ENCODE measurements around the gene DDX52.

DDX52 gene

DNA sequence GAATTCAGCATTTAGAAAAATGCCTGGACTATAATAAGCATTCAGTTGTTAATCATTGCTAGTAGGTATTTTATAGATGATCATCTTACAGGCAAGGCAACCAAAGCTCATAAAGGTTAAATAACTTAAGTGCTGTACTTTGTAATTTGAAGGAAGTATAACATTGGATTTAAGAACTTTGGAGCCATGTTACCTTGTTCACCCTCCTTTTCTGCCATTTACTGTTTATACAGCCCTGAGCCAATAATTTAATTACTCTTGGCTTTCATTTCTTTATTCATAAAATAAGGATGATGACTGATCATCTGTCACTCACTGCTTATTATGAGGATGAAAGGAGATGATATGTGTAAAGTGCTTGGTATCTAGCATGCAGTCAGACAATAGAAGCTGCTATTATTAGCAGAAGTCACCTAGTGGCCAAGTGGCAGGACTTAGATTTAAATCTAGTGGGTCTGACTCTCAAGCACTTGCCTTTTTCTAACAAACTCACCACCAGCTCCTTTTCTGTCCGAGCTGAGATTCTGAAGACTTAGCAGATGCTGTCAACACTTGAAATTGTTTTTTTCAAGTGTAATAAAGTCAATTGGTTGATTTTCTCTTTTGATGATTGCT is 18.3 kb upstream of the DDX52 start:
- TF ChIP-seq, protein P1, sequence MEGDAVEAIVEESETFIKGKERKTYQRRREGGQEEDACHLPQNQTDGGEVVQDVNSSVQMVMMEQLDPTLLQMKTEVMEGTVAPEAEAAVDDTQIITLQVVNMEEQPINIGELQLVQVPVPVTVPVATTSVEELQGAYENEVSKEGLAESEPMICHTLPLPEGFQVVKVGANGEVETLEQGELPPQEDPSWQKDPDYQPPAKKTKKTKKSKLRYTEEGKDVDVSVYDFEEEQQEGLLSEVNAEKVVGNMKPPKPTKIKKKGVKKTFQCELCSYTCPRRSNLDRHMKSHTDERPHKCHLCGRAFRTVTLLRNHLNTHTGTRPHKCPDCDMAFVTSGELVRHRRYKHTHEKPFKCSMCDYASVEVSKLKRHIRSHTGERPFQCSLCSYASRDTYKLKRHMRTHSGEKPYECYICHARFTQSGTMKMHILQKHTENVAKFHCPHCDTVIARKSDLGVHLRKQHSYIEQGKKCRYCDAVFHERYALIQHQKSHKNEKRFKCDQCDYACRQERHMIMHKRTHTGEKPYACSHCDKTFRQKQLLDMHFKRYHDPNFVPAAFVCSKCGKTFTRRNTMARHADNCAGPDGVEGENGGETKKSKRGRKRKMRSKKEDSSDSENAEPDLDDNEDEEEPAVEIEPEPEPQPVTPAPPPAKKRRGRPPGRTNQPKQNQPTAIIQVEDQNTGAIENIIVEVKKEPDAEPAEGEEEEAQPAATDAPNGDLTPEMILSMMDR (IDR thresholded peaks at IDR 0.05), result no peak
- Histone ChIP-seq H3K9me3 (ENCODE audit: control insufficient read depth, low read length) (no peaks in the 10 kb centered on the region), H3K27me3 (ENCODE audit: control insufficient read depth, insufficient read depth, low read length) (no peaks in the 10 kb centered on the region), H3K4me1 (no peaks in the 10 kb centered on the region), H3K79me2 (no peaks in the 10 kb centered on the region), H3K36me3 (ENCODE audit: control insufficient read depth, insufficient read depth, low read length) (no peaks in the 10 kb centered on the region), H2AFZ (no peak overlapping the region), H3K9ac (no peak overlapping the region), H3K4me2 (ENCODE audit: low read length) (no peak overlapping the region), H3K4me3 (ENCODE audit: low read depth, low read length) (no peak overlapping the region), H3K27ac (no peak overlapping the region)

DNA sequence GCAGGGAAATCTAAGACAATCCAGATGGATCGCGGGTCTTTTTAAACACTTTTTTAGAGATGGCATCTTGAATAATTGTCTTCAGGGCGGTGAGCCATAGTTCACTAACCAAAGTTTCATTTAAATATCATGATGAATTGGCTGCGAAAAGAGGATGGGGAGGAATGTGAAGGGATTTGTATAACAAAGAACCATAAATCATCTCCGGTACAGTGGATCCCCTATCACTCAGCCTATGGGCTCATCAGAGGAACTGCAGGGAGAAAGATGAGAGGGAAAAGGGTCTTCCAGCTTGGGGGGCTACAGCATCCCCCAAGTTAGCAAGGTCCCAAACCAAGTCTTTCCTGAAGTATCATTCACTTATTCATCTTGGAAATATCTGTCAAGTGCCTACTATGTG is 16.7 kb upstream of the DDX52 start:
- no peak overlapping the region for H3K4me2 ChIP-seq (ENCODE audit: low read length)
- TF ChIP-seq, protein P1 (IDR thresholded peaks at IDR 0.05), result no peak
- H3K9ac ChIP-seq, result no peak overlapping the region
- H3K4me1 ChIP-seq, result no peaks in the 10 kb centered on the region
- H3K27ac ChIP-seq, result no peak overlapping the region
- no peaks in the 10 kb centered on the region for H3K36me3 ChIP-seq (ENCODE audit: control insufficient read depth, insufficient read depth, low read length)
- H2AFZ ChIP-seq, result no peak overlapping the region
- H3K4me3 ChIP-seq (ENCODE audit: low read depth, low read length), result no peak overlapping the region
- no peaks in the 10 kb centered on the region for H3K27me3 ChIP-seq (ENCODE audit: control insufficient read depth, insufficient read depth, low read length)
- no peaks in the 10 kb centered on the region for H3K9me3 ChIP-seq (ENCODE audit: control insufficient read depth, low read length)
- no peaks in the 10 kb centered on the region for H3K79me2 ChIP-seq

DNA sequence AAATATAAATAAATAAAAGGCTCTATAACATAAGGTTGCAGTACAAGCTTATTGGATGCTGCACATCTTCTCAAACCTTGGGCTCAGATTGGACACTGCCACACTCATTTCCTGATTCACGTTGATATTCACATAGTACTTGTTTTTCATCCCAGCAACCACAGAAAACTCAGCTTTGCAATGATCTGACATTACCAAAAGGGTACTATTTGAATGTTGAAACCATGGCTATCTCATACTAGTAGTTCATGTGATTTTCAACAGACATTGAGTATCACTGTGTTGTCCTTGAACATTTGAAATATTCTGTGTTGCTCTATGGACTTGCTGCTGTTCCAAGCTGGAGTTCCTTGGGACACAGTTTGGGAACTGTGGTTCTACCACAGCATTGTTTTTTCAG is 14.0 kb upstream of the DDX52 start:
- Histone ChIP-seq H3K79me2 (no peaks in the 10 kb centered on the region), H3K9me3 (ENCODE audit: control insufficient read depth, low read length) (no peaks in the 10 kb centered on the region), H3K4me3 (ENCODE audit: low read depth, low read length) (no peak overlapping the region), H3K27me3 (ENCODE audit: control insufficient read depth, insufficient read depth, low read length) (no peaks in the 10 kb centered on the region), H3K4me2 (ENCODE audit: low read length) (no peak overlapping the region), H3K36me3 (ENCODE audit: control insufficient read depth, insufficient read depth, low read length) (no peaks in the 10 kb centered on the region), H3K4me1 (no peaks in the 10 kb centered on the region), H3K9ac (no peak overlapping the region), H3K27ac (no peak overlapping the region), H2AFZ (no peak overlapping the region)
- TF ChIP-seq, protein P1 (IDR thresholded peaks at IDR 0.05), result no peak

DNA sequence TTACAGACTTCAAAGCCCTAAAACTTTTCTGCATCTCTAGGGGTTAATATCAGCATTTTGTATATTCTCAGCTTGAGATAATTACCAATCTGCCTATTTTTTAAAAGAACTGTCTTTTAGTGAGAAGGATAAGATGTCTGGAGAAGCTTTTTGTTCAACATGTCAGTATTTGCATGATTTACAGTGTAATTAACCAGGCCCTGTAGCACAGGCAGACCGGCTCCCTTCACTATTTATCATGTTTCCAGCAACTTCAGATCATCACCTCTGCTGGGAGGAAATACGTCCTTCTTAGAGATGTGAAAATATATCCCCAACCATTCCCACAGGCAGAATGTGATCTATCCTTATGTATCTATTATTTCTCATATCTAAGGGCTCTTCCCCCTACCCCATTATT is 8.6 kb upstream of the DDX52 start:
- Histone ChIP-seq H3K36me3 (ENCODE audit: control insufficient read depth, insufficient read depth, low read length) (no peaks in the 10 kb centered on the region), H3K9ac (no peak overlapping the region), H3K4me3 (ENCODE audit: low read depth, low read length) (no peak overlapping the region), H3K27me3 (ENCODE audit: control insufficient read depth, insufficient read depth, low read length) (no peaks in the 10 kb centered on the region), H3K4me2 (ENCODE audit: low read length) (no peak overlapping the region), H3K79me2 (no peaks in the 10 kb centered on the region), H3K4me1 (no peaks in the 10 kb centered on the region), H3K9me3 (ENCODE audit: control insufficient read depth, low read length) (no peaks in the 10 kb centered on the region), H2AFZ (no peak overlapping the region), H3K27ac (no peak overlapping the region)
- TF ChIP-seq, protein P1 (IDR thresholded peaks at IDR 0.05), result no peak

DNA sequence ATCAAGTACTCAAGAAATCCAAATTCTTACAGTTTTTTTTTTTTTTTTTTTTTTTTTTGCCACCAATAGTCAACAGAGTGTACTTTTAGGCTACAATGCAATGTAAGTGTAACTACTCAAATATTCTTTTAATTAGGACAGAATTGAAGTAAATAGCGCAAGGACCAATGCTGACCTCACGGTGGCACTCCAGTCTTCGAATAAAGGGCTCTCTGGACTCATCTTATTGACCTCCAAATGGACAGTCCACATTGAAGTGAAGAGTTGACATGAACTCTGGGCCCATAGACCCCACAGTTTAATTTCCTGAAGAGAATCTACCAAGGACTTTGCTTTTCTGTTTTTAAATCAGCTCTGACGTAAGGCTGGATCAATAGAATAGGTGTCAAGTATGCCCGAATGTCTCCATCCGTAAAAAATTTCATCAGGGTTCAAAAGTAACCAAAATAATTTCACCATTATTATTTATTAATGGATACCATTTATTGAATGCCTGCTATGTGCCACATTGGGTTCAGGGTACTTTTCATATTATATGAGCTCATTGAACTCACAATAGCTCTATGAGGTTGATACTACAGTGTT is 7.3 kb upstream of the DDX52 start:
- H3K9me3 ChIP-seq (ENCODE audit: control insufficient read depth, low read length), result no peaks in the 10 kb centered on the region
- H3K36me3 ChIP-seq (ENCODE audit: control insufficient read depth, insufficient read depth, low read length), result no peaks in the 10 kb centered on the region
- no peak overlapping the region for H2AFZ ChIP-seq
- no peaks in the 10 kb centered on the region for H3K79me2 ChIP-seq
- no peak overlapping the region for H3K4me2 ChIP-seq (ENCODE audit: low read length)
- H3K4me1 ChIP-seq, result no peaks in the 10 kb centered on the region
- H3K4me3 ChIP-seq (ENCODE audit: low read depth, low read length), result no peak overlapping the region
- H3K9ac ChIP-seq, result no peak overlapping the region
- no peak overlapping the region for H3K27ac ChIP-seq
- H3K27me3 ChIP-seq (ENCODE audit: control insufficient read depth, insufficient read depth, low read length), result no peaks in the 10 kb centered on the region
- TF ChIP-seq, protein P1 (IDR thresholded peaks at IDR 0.05), result peak; percentile 41

All from parathyroid adenoma (tissue), 2 donors.